Esophagus squamous epithelium (tissue), 4 donors: ENCODE measurements around the gene EIF4EBP3.

Experiments
- POLR2A ChIP-seq, 4 donors: fragments of 450-650 bp; IDR thresholded peaks; one replicate each; pipeline ENCODE4 v1.6.1; 2017; ENCODE audit warnings: antibody characterized with exemption in 4 of 4, mild to moderate bottlenecking in 4 of 4, moderate library complexity in 3 of 4
- TF ChIP-seq, protein P1 (sequence below), 6 experiments: fragments of 450-650 bp in 4 of 6; fragments of 200-600 bp in 2 of 6; sonication (generic) in 2 of 6; IDR thresholded peaks; one replicate each; pipeline ENCODE4 v1.5.1; 2016 to 2019; ENCODE audit warnings: antibody characterized with exemption in 6 of 6, mild to moderate bottlenecking in 4 of 6, moderate library complexity in 4 of 6

- TF ChIP-seq, protein P1, sequence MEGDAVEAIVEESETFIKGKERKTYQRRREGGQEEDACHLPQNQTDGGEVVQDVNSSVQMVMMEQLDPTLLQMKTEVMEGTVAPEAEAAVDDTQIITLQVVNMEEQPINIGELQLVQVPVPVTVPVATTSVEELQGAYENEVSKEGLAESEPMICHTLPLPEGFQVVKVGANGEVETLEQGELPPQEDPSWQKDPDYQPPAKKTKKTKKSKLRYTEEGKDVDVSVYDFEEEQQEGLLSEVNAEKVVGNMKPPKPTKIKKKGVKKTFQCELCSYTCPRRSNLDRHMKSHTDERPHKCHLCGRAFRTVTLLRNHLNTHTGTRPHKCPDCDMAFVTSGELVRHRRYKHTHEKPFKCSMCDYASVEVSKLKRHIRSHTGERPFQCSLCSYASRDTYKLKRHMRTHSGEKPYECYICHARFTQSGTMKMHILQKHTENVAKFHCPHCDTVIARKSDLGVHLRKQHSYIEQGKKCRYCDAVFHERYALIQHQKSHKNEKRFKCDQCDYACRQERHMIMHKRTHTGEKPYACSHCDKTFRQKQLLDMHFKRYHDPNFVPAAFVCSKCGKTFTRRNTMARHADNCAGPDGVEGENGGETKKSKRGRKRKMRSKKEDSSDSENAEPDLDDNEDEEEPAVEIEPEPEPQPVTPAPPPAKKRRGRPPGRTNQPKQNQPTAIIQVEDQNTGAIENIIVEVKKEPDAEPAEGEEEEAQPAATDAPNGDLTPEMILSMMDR (IDR thresholded peaks at IDR 0.05), result no peak
- no peak for TF ChIP-seq POLR2A (IDR thresholded peaks at IDR 0.05)
Observed at GRCh38 chr5:140548791-140549190, 1.3 kb downstream of the EIF4EBP3 start.
